A673 (cell line): ENCODE results near the gene SLC31A1. TPM values are rescaled to one million over a fixed set of nuclear protein-coding genes. Genes with fewer than 3 reads are reported as not detected.

Source experiments
- BruUV-seq: library from RNA; stranded (reverse); fragments of 400-500 nt; replicated peaks from 2 replicates; lab custom pipeline; 2021; lab: Mats Ljungman, UMichigan
- CTCF ChIA-PET: fragments of 300-600 bp; sonication (Branson Sonifier 250); formaldehyde crosslinking; loops from one replicate; lab custom pipeline; 2022; ENCODE audit warnings: antibody characterized with exemption; lab: Charles Lee
- POLR2A ChIA-PET: fragments of 300-600 bp; sonication (Branson Sonifier 250); formaldehyde crosslinking; loops from one replicate; lab custom pipeline; 2022; ENCODE audit warnings: antibody characterized with exemption; ENCODE audit not compliant: low non-redundant PET; lab: Charles Lee
- DNase-seq: peaks from one replicate; pipeline ENCODE4 v3.0.0-alpha.2; 2015; ENCODE audit warnings: low spot score
- H3K27ac ChIP-seq: fragments of 200-600 bp; sonication (generic); 2 replicates; pipeline ENCODE4 v1.5.1; 2016; ENCODE audit warnings: mixed run types, low read depth, mild to moderate bottlenecking, mixed read lengths, antibody characterized with exemption, low read length; ENCODE audit not compliant: poor library complexity, severe bottlenecking
- H3K27me3 ChIP-seq: fragments of 200-600 bp; sonication (generic); replicated peaks from 2 replicates; pipeline ENCODE4 v1.6.1; 2017; ENCODE audit warnings: mixed run types, low read depth, mild to moderate bottlenecking, mixed read lengths, antibody characterized with exemption, low read length; ENCODE audit not compliant: insufficient read depth, poor library complexity
- H3K36me3 ChIP-seq: fragments of 200-600 bp; sonication (generic); 2 replicates; pipeline ENCODE4 v1.6.1; 2016; ENCODE audit warnings: mixed run types, mild to moderate bottlenecking, mixed read lengths, antibody characterized with exemption, low read length; ENCODE audit not compliant: insufficient read depth, poor library complexity, severe bottlenecking
- H3K4me1 ChIP-seq: fragments of 200-600 bp; sonication (generic); 2 replicates; pipeline ENCODE4 v1.6.1; 2017; ENCODE audit warnings: mixed run types, mild to moderate bottlenecking, mixed read lengths, antibody characterized with exemption, low read length; ENCODE audit not compliant: insufficient read depth, poor library complexity, severe bottlenecking
- H3K4me3 ChIP-seq: fragments of 200-600 bp; sonication (generic); 2 replicates; pipeline ENCODE4 v1.5.1; 2016; ENCODE audit warnings: low read depth, mixed run types, mild to moderate bottlenecking, mixed read lengths, low read length; ENCODE audit not compliant: poor library complexity, severe bottlenecking
- H3K9me3 ChIP-seq: fragments of 200-600 bp; sonication (generic); 2 replicates; pipeline ENCODE4 v1.6.1; 2016; ENCODE audit warnings: mixed run types, low read depth, mild to moderate bottlenecking, mixed read lengths, antibody characterized with exemption, low read length; ENCODE audit not compliant: poor library complexity, severe bottlenecking
- EZH2 ChIP-seq: fragments of 200-600 bp; sonication (generic); IDR thresholded peaks from 2 replicates; pipeline ENCODE4 v1.6.1; 2017; ENCODE audit warnings: borderline replicate concordance, low read depth, mild to moderate bottlenecking, mixed read lengths, antibody characterized with exemption, low read length; ENCODE audit not compliant: poor library complexity, severe bottlenecking
- intact Hi-C: fragments of 100-400 bp; cut with micrococcal nuclease; formaldehyde crosslinking; loops from one replicate; pipeline ENCODE4 v1.10.0; 2022; ENCODE audit not compliant: unreplicated experiment
- total RNA-seq: library from RNA; stranded (reverse); gene quantifications from 2 replicates; pipeline ENCODE4 v1.2.3, GENCODE V29; 2021
- TF ChIP-seq, protein P1 (sequence below): fragments of 300-800, 200-600 bp; sonication (generic); conservative IDR thresholded peaks from 2 replicates; pipeline ENCODE4 v1.5.1; 2017; ENCODE audit warnings: low read depth, mild to moderate bottlenecking, antibody characterized with exemption, low read length, moderate library complexity, mixed read lengths

Gene SLC31A1
- total RNA-seq, 1 experiment from 2014 or later: 32.7 TPM

DNA sequence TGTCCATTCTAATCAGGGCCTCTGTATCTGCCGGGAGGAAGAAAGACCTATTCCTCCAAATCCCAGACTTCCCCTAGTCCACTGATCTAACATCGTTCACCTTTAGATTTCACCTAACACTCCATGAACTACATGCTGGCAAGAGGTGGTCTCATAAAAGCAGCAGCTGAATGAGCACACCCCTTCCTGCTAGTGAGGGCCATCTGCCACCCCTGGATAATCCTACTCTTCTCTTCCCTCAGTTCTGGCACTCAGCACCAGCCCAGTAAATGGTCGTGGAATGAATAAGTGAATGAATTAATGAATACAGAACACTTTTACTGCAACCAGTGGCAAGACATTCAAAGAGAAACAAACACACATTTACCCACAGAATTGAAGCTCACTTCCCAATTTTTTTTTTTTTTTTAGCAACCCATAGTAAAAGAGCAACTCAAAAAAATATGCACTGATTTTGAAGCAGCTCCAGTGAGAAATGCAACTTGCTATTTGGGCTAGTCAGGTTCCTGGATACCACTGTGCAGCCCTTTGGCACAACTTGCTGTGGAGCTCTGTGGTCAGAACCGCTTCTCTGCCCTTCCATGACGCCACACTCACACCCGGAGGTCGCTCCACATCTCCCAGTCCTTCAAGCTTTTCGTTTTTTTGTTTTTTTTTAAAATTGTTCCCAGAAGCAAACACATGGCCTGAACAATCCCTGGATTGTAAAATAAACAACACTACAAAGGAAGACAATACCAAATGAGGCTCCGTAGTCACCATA lies 75.6 kb downstream of the SLC31A1 start:
- Histone ChIP-seq H3K4me3 (no peak overlapping the region), H3K9me3 (no peaks in the 10 kb centered on the region), H3K36me3 (peaks cover 15% of the 10 kb centered on the region), H3K4me1 (no peaks in the 10 kb centered on the region), H3K27ac (no peak overlapping the region), H3K27me3 (no peaks in the 10 kb centered on the region)
- intact Hi-C loops: no loop called here
- POLR2A ChIA-PET: no interaction called here
- BruUV-seq: no TSS peak
- DNase-seq: no peak
- TF ChIP-seq EZH2: no peak
- TF ChIP-seq, protein P1, sequence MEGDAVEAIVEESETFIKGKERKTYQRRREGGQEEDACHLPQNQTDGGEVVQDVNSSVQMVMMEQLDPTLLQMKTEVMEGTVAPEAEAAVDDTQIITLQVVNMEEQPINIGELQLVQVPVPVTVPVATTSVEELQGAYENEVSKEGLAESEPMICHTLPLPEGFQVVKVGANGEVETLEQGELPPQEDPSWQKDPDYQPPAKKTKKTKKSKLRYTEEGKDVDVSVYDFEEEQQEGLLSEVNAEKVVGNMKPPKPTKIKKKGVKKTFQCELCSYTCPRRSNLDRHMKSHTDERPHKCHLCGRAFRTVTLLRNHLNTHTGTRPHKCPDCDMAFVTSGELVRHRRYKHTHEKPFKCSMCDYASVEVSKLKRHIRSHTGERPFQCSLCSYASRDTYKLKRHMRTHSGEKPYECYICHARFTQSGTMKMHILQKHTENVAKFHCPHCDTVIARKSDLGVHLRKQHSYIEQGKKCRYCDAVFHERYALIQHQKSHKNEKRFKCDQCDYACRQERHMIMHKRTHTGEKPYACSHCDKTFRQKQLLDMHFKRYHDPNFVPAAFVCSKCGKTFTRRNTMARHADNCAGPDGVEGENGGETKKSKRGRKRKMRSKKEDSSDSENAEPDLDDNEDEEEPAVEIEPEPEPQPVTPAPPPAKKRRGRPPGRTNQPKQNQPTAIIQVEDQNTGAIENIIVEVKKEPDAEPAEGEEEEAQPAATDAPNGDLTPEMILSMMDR: no peak
- CTCF ChIA-PET: no interaction called here

DNA sequence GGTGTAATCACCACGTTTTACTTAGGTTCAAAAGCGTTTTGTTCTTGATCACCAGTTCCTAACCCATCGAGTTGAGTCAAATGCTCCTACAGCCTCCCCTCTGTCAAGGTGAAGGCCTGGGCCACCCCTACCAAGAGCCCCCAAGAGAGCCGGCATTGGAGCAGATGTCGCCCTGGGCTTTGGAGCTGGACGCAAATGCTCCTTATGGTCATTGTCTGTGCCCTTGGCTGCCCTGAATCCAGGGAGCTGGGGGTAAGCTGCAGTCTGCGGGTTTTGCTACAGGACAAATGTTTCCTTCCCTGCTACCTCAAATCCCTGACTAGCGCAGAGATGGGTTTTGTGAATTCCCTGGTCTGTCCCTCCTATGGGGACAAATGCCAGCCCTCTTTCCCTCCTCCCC lies 77.0 kb downstream of the SLC31A1 start:
- BruUV-seq: no TSS peak

DNA sequence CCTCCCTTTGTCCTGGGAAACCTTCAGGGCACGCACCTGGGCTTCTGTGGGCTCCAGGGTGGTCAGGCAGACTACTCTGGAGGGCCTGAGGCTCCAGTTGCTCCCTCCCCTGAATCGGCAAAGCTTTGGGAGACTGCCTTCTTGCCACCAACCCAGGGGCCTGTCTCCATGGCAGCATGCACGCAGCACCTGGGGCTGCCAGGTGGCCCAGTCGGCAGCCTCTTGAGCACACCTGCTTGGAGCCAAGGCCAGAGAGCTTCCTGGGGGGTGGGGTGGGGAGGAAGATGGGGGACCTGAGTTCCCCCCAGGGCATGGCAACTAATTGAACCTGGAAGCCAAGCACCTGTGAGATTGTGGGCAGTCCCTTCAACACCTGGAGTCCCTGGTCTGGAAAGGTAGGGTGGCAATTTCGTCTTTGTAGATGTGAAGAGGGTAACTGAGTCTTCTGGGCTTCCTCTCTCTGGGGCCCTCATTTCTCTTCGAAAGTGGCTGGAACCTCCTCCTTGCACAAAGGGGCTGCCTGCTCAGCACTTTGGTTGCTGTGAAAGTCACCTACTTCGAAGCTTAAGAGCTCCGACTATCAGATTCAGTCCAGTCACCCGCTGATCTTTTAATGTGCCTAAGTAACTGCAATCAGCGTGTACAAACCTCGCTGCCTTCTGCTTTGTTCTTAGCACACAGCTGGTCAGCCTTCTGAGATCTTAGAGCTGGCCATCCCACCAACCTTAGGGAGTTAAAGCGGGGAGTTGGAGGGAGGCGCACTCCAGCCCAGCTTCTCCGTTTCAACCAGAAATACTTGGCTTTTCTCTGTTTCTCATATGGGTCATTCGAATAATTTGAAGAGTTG lies 77.8 kb downstream of the SLC31A1 start:
- Histone ChIP-seq H3K27me3 (no peaks in the 10 kb centered on the region), H3K4me1 (no peaks in the 10 kb centered on the region), H3K4me3 (no peak overlapping the region), H3K9me3 (no peaks in the 10 kb centered on the region), H3K36me3 (no peaks in the 10 kb centered on the region), H3K27ac (no peak overlapping the region)
- no peak for DNase-seq
- BruUV-seq: no TSS peak
- no peak for TF ChIP-seq EZH2
- TF ChIP-seq, protein P1: no peak
- ChIA-PET CTCF (no interaction called here), POLR2A (no interaction called here)
- intact Hi-C loops: no loop called here

More for the DNA sequence above, 77.0 kb downstream of the SLC31A1 start:
- POLR2A ChIA-PET: no interaction called here
- Histone ChIP-seq H3K4me3 (no peak overlapping the region), H3K27ac (no peak overlapping the region), H3K9me3 (no peaks in the 10 kb centered on the region), H3K4me1 (no peaks in the 10 kb centered on the region), H3K36me3 (peaks cover 2% of the 10 kb centered on the region), H3K27me3 (no peaks in the 10 kb centered on the region)
- DNase-seq: no peak
- no peak for TF ChIP-seq EZH2
- TF ChIP-seq, protein P1: no peak
- CTCF ChIA-PET: no interaction called here
- intact Hi-C loops: no loop called here
